GM18519 (cell line): Measurements from ENCODE around the gene HIP1.
"Not testable (repeated sequence)": the region's sequence is repeated elsewhere in the genome, so short reads cannot be mapped to it uniquely, and the experiment has no call there.

Experiments
- ATAC-seq: cut with Tn5 transposase; IDR thresholded peaks from one replicate; pipeline ENCODE4 v1.9.1; 2021; ENCODE audit warnings: mild to moderate bottlenecking, moderate library complexity; ENCODE audit not compliant: unreplicated experiment, low FRiP score

HIP1 gene

GRCh38 chr7:75546237-75547015, 192.3 kb downstream of the HIP1 start:
- ATAC-seq: no peak

- ATAC-seq: no peak
Measured at GRCh38 chr7:75537731-75538130, 201.0 kb downstream of the HIP1 start.

- ATAC-seq: no peak
Measured at GRCh38 chr7:75536940-75537538, 201.7 kb downstream of the HIP1 start.

GRCh38 chr7:75536491-75536890, 202.2 kb downstream of the HIP1 start:
- no peak for ATAC-seq

GRCh38 chr7:75534727-75535307, 203.9 kb downstream of the HIP1 start:
- ATAC-seq: peak; percentile 71

- no peak for ATAC-seq
Measured at GRCh38 chr7:75533926-75534325, 204.8 kb downstream of the HIP1 start.

- ATAC-seq: no peak
Measured at GRCh38 chr7:75532639-75533038, 206.1 kb downstream of the HIP1 start.

- no peak for ATAC-seq
Measured at GRCh38 chr7:75531359-75531821, 207.4 kb downstream of the HIP1 start.

- ATAC-seq: not testable (repeated sequence)
Measured at GRCh38 chr7:75527224-75527722, 211.5 kb downstream of the HIP1 start.

- not testable (repeated sequence) for ATAC-seq
Measured at GRCh38 chr7:75521727-75522126, 217.0 kb downstream of the HIP1 start.

GRCh38 chr7:75518842-75519241, 219.9 kb downstream of the HIP1 start:
- not testable (repeated sequence) for ATAC-seq

- ATAC-seq: not testable (repeated sequence)
Measured at GRCh38 chr7:75509033-75509432, 229.7 kb downstream of the HIP1 start.

- not testable (repeated sequence) for ATAC-seq
Measured at GRCh38 chr7:75492020-75492419, 246.7 kb downstream of the HIP1 start, which contains the start of gene SPDYE5. Gene SPDYE5, plus strand, starts transcription at chr7:75492320. Its CDS starts 1,728 bp downstream, at chr7:75494048.

- peak; percentile 84 for ATAC-seq
Measured at GRCh38 chr7:75485979-75486643, 252.6 kb downstream of the HIP1 start, which contains the start of gene POM121C. Gene POM121C, minus strand, starts transcription at chr7:75486299. Its CDS starts 44,803 bp downstream, at chr7:75441496.

- ATAC-seq: not testable (repeated sequence)
Measured at GRCh38 chr7:75485355-75485978, 253.3 kb downstream of the HIP1 start.
